HL-60 (cell line): ENCODE data around the gene FBXO42.

Source experiments
- DNase-seq, 2 experiments: peaks; one replicate each; pipeline ENCODE4 v3.0.0-alpha.2; 2010 to 2020; ENCODE audit warnings: low read depth in 1 of 2, low spot score in 1 of 2
- H3K27ac ChIP-seq: fragments of 250-450 bp; sonication (Bioruptor Pico); replicated peaks from 2 replicates; pipeline ENCODE4 v1.5.1; 2020; ENCODE audit warnings: mild to moderate bottlenecking, moderate library complexity
- H3K27me3 ChIP-seq: fragments of 250-450 bp; sonication (Bioruptor Pico); 2 replicates; pipeline ENCODE4 v1.5.1; 2021; ENCODE audit warnings: mild to moderate bottlenecking, moderate library complexity; ENCODE audit not compliant: insufficient read depth, poor library complexity, severe bottlenecking
- H3K4me3 ChIP-seq: replicated peaks from 2 replicates; pipeline ENCODE4 v1.5.1; 2011; ENCODE audit warnings: mild to moderate bottlenecking, control low read depth, low read length; ENCODE audit not compliant: insufficient read depth
- GABPA ChIP-seq: IDR thresholded peaks from 2 replicates; pipeline ENCODE4 v1.6.1; 2012; ENCODE audit warnings: low read depth
- POLR2AphosphoS5 ChIP-seq: IDR thresholded peaks from 2 replicates; pipeline ENCODE4 v1.6.1; 2012; ENCODE audit warnings: low read depth
- SPI1 ChIP-seq: IDR thresholded peaks from 2 replicates; pipeline ENCODE4 v1.6.1; 2012; ENCODE audit warnings: low read depth, mild to moderate bottlenecking, borderline replicate concordance
- TF ChIP-seq, protein P1 (sequence below): IDR thresholded peaks from 2 replicates; pipeline ENCODE4 v1.6.1; 2012; ENCODE audit warnings: low read depth; ENCODE audit not compliant: insufficient replicate concordance
- TF ChIP-seq, protein P2 (sequence below): IDR thresholded peaks from one replicate; pipeline ENCODE4 v1.5.1; 2011; ENCODE audit warnings: low read length, control low read depth, inconsistent platforms; ENCODE audit not compliant: insufficient read depth

FBXO42 gene

DNA sequence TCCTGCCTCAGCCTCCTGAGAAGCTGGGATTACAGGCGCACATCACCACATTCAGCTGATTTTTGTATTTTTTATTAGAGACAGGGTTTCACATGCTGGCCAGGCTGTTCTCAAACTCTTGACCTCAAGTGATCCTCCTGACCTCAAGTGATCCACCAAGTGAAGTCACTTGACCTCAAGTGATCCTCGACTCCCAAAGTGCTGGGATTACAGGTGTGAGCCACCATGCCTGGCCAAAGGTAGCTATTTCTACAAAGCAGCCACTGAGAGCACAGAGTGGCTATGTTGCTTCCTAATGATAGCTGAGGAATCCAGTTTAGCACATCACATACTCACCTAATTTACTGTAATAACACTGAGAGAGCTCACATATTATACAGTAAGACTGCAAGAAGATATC is 70.5 kb downstream of the FBXO42 start:
- H3K27ac ChIP-seq = no peak overlapping the region
- no peaks in the 10 kb centered on the region for H3K27me3 ChIP-seq
- H3K4me3 ChIP-seq = no peak overlapping the region
- DNase-seq = no peak
- TF ChIP-seq, protein P1, sequence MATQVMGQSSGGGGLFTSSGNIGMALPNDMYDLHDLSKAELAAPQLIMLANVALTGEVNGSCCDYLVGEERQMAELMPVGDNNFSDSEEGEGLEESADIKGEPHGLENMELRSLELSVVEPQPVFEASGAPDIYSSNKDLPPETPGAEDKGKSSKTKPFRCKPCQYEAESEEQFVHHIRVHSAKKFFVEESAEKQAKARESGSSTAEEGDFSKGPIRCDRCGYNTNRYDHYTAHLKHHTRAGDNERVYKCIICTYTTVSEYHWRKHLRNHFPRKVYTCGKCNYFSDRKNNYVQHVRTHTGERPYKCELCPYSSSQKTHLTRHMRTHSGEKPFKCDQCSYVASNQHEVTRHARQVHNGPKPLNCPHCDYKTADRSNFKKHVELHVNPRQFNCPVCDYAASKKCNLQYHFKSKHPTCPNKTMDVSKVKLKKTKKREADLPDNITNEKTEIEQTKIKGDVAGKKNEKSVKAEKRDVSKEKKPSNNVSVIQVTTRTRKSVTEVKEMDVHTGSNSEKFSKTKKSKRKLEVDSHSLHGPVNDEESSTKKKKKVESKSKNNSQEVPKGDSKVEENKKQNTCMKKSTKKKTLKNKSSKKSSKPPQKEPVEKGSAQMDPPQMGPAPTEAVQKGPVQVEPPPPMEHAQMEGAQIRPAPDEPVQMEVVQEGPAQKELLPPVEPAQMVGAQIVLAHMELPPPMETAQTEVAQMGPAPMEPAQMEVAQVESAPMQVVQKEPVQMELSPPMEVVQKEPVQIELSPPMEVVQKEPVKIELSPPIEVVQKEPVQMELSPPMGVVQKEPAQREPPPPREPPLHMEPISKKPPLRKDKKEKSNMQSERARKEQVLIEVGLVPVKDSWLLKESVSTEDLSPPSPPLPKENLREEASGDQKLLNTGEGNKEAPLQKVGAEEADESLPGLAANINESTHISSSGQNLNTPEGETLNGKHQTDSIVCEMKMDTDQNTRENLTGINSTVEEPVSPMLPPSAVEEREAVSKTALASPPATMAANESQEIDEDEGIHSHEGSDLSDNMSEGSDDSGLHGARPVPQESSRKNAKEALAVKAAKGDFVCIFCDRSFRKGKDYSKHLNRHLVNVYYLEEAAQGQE = no peak
- TF ChIP-seq GABPA (no peak), SPI1 (no peak)

DNA sequence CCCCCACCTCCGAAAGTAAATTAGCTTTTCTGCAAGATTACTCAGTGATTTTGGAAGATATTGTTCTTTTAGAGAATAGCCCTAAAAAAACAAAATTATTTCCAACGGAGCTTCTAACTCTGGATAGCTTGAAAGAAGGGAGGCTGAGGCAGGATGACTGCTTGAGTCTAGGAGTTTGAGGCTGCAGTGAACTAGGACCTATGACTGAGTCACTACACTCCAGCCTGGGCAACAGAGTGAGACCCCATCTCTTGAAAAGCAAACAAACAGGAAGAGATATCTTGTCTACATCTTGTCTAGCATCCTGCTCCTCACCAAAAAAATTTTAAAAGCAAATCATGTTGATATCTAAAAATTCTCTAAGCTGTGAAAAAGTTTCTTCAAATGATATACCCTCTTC is 73.1 kb downstream of the FBXO42 start:
- no peak overlapping the region for H3K27ac ChIP-seq
- no peak overlapping the region for H3K4me3 ChIP-seq
- DNase-seq = no peak
- no peaks in the 10 kb centered on the region for H3K27me3 ChIP-seq
- TF ChIP-seq, protein P1 = no peak
- TF ChIP-seq POLR2AphosphoS5 (no peak), GABPA (no peak)

DNA sequence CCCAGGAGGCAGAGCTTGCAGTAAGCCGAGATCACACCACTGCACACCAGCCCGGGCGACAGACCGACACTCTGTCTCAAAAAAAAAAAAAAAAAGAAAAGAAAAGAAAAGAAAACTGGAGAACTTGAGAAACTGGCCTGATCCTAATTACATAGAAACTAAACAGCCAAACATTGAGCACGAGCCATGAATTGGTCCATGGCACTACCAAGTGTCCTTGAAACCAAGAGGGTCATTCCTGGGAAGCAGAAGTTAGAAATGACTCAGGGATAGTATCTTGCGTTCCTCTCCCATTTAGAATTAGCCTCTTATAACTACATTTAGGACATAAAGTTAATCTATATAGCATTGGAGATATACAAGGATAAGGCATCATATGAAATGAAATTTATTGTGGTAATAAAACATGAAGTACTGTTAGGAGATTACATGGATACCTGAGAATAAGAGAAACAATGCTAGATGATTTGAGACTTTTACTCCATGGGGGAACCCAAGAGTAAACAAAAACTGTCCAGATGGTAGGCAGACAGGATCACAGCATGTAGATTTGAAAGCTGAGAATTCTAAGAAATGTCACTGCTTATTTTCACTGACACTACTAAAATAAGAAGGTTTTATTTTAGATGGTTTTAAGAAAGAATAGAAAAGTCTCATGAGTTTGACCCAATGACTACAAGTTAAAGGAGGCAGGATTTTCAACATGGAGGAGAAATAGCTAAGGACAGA is 75.8 kb downstream of the FBXO42 start:
- TF ChIP-seq, protein P1 = no peak
- TF ChIP-seq GABPA = no peak
- TF ChIP-seq, protein P2, sequence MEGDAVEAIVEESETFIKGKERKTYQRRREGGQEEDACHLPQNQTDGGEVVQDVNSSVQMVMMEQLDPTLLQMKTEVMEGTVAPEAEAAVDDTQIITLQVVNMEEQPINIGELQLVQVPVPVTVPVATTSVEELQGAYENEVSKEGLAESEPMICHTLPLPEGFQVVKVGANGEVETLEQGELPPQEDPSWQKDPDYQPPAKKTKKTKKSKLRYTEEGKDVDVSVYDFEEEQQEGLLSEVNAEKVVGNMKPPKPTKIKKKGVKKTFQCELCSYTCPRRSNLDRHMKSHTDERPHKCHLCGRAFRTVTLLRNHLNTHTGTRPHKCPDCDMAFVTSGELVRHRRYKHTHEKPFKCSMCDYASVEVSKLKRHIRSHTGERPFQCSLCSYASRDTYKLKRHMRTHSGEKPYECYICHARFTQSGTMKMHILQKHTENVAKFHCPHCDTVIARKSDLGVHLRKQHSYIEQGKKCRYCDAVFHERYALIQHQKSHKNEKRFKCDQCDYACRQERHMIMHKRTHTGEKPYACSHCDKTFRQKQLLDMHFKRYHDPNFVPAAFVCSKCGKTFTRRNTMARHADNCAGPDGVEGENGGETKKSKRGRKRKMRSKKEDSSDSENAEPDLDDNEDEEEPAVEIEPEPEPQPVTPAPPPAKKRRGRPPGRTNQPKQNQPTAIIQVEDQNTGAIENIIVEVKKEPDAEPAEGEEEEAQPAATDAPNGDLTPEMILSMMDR = no peak
- no peak for TF ChIP-seq POLR2AphosphoS5
- no peak for TF ChIP-seq SPI1
- Histone ChIP-seq H3K4me3 (no peak overlapping the region), H3K27ac (no peak overlapping the region), H3K27me3 (no peaks in the 10 kb centered on the region)
- no peak for DNase-seq

DNA sequence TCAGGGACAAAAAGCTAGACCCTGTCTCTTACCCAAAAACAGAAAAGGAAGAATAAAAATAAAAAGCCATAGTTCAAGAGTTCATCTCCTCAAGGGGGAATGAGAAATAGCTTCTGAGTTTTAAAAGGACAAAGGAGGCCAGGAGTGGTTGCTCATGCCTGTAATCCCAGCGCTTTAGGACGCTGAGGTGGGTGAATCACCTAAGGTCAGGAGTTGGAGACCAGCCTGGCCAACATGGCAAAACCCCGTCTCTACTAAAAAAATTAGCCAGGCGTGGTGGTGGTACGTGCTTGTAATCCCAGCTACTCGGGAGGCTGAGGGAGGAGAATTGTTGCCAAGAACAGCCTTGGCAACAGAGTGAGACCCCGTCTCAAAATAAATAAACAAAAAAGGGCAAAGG is 76.7 kb downstream of the FBXO42 start:
- TF ChIP-seq SPI1 = no peak
- TF ChIP-seq, protein P1 = no peak
- TF ChIP-seq, protein P2 = no peak
- no peak for TF ChIP-seq POLR2AphosphoS5
- TF ChIP-seq GABPA = no peak
- Histone ChIP-seq H3K27ac (no peak overlapping the region), H3K27me3 (no peaks in the 10 kb centered on the region)

More for the DNA sequence above, 76.7 kb downstream of the FBXO42 start:
- no peak for DNase-seq
- H3K4me3 ChIP-seq = no peak overlapping the region
